NCI-H1105 treated with DMSO at 0.1 percent for 48 hours (cell line): ENCODE measurements around the gene MYO9A.
"Not testable (repeated sequence)": the region's sequence is repeated elsewhere in the genome, so short reads cannot be mapped to it uniquely, and the experiment has no call there.

ENCODE experiments used
- DNase-seq: peaks from one replicate; lab custom pipeline; 2025; lab: John Stamatoyannopoulos, UW

MYO9A gene

GRCh38 chr15:72140088-72140487 lies 22.1 kb upstream of the MYO9A start:
- no peak for DNase-seq

DNA sequence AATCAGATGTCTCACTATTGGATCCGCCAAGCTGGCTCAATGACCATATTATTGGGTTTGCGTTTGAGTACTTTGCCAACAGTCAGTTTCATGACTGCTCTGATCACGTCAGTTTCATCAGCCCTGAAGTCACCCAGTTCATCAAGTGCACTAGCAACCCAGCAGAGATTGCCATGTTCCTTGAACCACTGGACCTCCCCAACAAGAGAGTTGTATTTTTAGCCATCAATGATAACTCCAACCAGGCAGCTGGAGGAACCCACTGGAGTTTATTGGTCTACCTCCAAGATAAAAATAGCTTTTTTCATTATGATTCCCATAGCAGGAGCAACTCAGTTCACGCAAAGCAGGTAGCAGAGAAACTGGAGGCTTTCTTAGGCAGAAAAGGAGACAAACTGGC lies 21.7 kb upstream of the MYO9A start:
- no peak for DNase-seq

- DNase-seq: peak; percentile 98
These were observed 18.5 kb upstream of the MYO9A start for GRCh38 chr15:72136170-72137051.

- DNase-seq: peak; percentile 97
These were observed 17.8 kb upstream of the MYO9A start for GRCh38 chr15:72135719-72136118.

DNA sequence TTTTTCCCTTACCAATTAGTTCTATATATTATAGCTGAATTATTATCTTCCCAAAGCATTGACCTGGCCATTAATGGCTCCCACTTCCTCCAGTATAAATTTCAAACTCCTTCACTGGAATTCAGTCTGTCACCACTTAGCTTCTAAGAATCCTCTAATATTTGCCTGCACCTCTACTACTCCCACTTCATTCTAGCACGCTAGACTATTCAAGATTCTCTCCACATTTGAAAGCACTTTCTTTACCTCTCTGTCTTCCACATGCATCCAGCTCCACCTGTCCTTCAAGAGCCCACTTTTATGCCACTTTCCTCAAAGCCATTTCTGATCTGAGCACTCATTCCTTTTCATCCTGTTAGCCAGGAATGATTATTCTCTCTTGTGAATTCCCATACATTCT lies 15.3 kb upstream of the MYO9A start:
- DNase-seq: no peak

- DNase-seq: no peak
These were observed 14.0 kb upstream of the MYO9A start for GRCh38 chr15:72131922-72132321.

- no peak for DNase-seq
These were observed 12.3 kb upstream of the MYO9A start for GRCh38 chr15:72130272-72130671.

DNA sequence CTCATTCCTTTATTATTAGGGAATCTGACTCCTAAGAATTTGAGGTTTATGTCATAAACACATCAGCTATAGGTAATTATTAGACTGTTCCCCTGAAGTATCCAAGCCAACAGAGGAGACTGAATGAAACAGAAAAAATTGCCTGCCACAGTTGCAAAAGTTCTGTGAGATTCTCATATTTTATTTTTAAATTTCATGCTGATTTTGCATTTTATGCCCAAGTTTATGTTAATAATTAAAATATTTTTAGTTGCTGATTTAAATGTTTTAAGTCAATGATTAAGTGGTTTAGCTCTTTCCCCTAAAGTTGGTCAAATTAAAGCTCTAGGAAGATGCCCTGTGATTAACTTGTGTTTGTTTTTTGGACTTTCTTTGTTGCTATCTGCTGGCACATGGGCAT lies 10.4 kb upstream of the MYO9A start:
- DNase-seq: no peak

DNA sequence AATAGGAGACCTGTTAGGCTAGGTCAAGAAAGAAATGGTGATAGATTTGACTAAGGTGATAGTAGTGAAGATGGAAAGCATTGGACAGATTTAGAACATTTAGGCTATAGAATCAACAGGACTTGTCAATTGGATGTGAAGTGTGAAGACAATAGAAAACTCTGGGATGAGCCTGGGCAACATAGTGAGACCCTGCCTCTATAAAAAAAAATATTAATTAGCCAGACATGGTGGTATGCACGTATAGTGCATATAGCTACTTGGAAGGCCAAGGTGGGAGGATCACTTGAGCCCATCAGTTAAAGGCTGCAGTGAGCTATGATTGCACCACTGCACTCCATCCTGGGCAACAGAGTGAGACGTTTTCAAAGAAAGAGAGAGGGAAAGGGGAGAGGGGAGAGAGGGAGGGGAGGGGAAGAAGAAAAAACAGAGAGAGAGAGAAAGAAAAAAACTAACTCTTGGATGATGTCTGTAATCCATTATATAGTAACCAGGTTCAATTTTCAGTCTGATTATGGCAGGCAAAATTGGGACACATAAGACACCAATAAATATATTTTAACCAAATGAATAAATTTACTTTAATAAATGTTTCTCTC lies 9.9 kb upstream of the MYO9A start:
- DNase-seq: no peak

DNA sequence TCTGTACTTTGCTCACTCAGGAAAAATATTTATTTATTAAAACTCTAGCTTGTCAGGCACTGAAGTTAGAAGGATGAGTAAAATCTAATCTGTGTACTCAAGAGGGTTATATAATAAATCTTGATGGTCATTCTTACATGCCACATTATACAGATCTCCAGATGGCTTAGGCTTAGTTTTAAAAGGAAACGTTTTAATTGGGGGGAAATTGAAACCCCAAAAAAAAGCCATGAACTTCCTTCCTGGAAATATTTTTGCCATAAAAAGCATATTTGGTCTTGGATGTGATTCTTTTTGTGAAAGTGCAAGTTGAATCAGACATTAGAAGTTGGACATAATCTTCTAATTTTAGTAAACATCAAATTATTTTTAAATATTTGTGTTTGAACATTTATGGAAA lies 6.3 kb upstream of the MYO9A start:
- DNase-seq: no peak

GRCh38 chr15:72117486-72118016 lies 399 bp downstream of the MYO9A start:
- DNase-seq: no peak

DNA sequence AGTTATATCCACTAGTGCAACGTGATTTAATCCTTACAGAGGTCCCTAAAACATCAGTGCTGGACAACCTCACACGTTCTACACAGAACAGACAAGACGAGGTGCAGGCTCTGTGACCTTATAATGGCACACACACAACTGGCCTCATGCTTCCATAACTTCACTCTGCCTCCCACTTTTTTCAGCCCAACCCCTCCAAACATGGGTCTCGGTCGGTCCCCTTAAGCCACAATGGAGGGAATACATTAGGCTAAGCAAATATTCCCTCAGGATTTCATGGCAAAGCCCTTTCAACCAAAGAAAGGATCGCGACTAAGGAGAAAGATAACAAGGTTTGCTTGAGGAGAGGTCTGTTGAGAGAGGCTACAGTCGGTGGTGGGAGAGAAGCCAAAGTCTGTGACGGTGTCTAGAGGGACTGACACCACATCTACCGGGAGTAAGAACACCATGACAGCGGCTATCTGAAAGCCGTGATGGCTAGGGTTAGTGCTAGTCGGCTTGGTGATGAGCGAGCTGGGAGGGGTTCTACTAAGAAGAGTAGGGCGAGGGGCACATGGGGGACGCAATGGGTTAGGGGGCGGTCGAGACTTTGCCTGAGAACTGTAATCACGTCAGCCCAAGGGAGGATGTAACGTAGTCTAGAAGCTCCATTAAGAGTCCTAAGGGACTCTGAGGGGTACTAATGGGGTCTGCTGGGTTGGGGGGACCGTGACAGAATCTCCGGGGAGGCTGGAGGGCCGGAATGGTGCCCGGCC lies 1.0 kb downstream of the MYO9A start:
- DNase-seq: peak; percentile 24

- DNase-seq: no peak
These were observed 4.5 kb downstream of the MYO9A start for GRCh38 chr15:72113347-72114031.

- no peak for DNase-seq
These were observed 5.1 kb downstream of the MYO9A start for GRCh38 chr15:72112805-72113204.

DNA sequence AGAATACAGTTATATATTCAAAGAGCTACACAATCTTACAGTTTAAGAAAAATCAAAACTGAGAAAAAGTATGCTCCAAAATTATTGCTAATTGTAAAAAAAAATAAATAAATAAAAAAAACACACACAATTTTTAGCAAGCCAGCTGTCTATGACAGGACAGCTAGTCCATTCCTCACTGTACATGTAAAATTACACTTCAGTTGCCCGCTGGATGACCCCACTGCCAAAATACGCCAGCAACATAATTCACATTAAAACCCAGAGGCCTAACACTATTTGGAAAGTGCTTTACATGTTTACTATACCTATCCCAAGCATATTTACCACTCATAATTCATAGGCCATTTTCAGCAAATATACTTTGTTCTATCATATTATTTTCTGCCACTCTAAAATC lies 5.8 kb downstream of the MYO9A start:
- no peak for DNase-seq

GRCh38 chr15:72110355-72110754 lies 7.6 kb downstream of the MYO9A start:
- no peak for DNase-seq

DNA sequence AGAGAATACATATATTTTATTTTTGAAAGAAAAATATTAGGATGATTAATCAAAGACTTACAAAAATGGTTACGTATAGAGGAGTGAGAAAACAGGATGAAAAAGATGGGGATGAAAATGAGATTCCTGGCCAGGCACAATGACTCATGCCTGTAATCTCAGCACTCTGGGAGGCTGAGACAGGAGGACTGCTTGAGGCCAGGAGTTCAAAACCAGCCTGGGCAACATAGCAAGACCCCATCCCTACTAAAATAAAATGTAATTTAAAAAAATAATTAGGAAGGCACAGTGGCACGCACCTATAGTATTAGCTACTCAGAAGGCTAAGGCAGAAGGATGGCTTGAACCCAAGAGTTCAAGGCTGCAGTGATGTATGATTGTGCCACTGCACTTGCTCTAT lies 11.9 kb downstream of the MYO9A start:
- no peak for DNase-seq

- no peak for DNase-seq
These were observed 12.8 kb downstream of the MYO9A start for GRCh38 chr15:72105111-72105510.

GRCh38 chr15:72100551-72100950 lies 17.4 kb downstream of the MYO9A start:
- DNase-seq: not testable (repeated sequence)

GRCh38 chr15:72099155-72099554 lies 18.8 kb downstream of the MYO9A start:
- DNase-seq: no peak

DNA sequence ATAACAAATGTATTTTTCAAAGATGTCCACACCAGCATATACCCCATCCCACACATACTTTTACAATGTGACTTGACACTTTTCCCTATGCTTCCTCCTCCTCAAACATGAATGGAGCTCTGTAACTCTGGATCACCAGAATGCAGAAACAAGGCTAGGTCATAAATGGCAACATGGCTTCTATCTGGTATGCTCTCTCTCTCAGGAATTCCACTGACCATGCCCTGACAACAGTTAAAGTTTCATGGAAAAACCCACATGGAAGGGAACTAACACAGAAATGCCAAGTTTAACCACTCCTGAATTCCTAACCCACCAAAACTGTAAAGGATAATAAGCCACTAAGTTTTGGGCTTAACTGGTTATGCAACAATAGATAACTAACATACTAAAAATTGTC lies 19.9 kb downstream of the MYO9A start:
- DNase-seq: no peak

DNA sequence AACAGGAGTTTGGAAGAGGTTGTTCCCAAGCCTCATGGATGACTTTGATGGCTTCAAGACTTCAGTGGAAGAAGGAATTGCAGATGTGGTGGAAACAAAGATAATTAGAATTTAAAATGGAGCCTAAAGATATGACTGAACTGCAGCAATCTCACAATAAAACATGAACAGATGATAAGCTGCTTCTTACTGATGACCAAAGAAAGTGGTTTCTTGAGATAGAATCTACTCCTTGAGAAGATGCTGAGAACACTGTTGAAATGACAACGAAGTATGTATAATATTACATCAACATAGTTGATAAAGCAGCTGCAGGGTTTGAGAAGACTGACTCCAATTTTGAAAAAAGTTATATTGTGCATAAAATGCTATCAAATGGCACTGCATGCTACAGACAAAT lies 21.2 kb downstream of the MYO9A start:
- DNase-seq: no peak
